Type B pancreatic cell (in vitro differentiated cells): Measurements from ENCODE around the gene JCHAIN. TPM values are rescaled to one million over a fixed set of nuclear protein-coding genes. Genes with fewer than 3 reads are reported as not detected.
"Not testable (repeated sequence)": the region's sequence is repeated elsewhere in the genome, so short reads cannot be mapped to it uniquely, and the experiment has no call there.

Source experiments
- DNase-seq: peaks from one replicate; pipeline ENCODE4 v3.0.0; 2021; ENCODE audit warnings: mixed read lengths; ENCODE audit not compliant: unreplicated experiment; ENCODE audit errors: extremely low spot score
- H3K27ac Mint-ChIP-seq: 2 replicates; pipeline ENCODE4 v1.8.0; 2021; ENCODE audit warnings: mild to moderate bottlenecking, mixed read lengths
- H3K27me3 Mint-ChIP-seq: 2 replicates; pipeline ENCODE4 v1.8.0; 2021; ENCODE audit warnings: mixed read lengths
- H3K36me3 Mint-ChIP-seq: 2 replicates; pipeline ENCODE4 v1.8.0; 2021; ENCODE audit warnings: mixed read lengths
- H3K4me1 Mint-ChIP-seq: one replicate; pipeline ENCODE4 v1.8.0; 2021; ENCODE audit warnings: mixed read lengths; ENCODE audit not compliant: unreplicated experiment
- H3K4me3 Mint-ChIP-seq: 2 replicates; pipeline ENCODE4 v1.8.0; 2021; ENCODE audit warnings: mild to moderate bottlenecking, mixed read lengths
- H3K9me3 Mint-ChIP-seq: 2 replicates; pipeline ENCODE4 v1.8.0; 2021; ENCODE audit warnings: mixed read lengths
- CTCF ChIP-seq: fragments of 200-600 bp; sonication (generic); conservative IDR thresholded peaks from 2 replicates; pipeline ENCODE4 v1.5.0; 2021; ENCODE audit warnings: antibody characterized with exemption, mild to moderate bottlenecking
- total RNA-seq: library from RNA; stranded (reverse); gene quantifications from 2 replicates; pipeline ENCODE4 v1.2.1, GENCODE V29; 2021; ENCODE audit warnings: low replicate concordance

JCHAIN gene
- total RNA-seq, 1 donor from 2014 or later = not detected

GRCh38 chr4:70674731-70675130 lies 8.4 kb upstream of the JCHAIN start:
- no peak for TF ChIP-seq CTCF
- no peaks in the 10 kb centered on the region for H3K36me3 Mint-ChIP-seq
- H3K27me3 Mint-ChIP-seq = peaks cover 22% of the 10 kb centered on the region
- no peaks in the 10 kb centered on the region for H3K9me3 Mint-ChIP-seq
- no peak overlapping the region for H3K27ac Mint-ChIP-seq
- H3K4me1 Mint-ChIP-seq = no peaks in the 10 kb centered on the region
- DNase-seq = no peak
- H3K4me3 Mint-ChIP-seq = no peak overlapping the region

DNA sequence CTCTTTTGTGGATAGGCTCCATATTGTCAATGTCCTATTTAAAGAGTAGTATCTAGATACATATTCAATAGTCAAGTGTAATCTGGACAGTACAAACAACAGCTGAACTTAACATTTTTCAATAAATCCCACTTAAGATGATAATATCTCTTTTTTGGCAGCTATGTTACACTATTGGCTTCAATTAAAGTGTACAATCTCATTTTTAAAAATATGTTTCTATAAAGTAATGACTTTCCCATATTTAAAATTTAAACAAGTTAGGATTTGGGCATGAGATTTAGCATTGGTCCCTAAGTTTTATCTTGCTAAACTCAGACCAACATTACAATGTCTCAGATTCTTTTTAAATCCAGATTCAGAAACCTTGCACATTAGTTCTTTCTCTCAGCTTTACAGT lies 7.9 kb upstream of the JCHAIN start:
- TF ChIP-seq CTCF = no peak
- Mint-ChIP-seq H3K36me3 (no peaks in the 10 kb centered on the region), H3K4me3 (no peak overlapping the region), H3K9me3 (no peaks in the 10 kb centered on the region), H3K27ac (no peak overlapping the region), H3K4me1 (no peaks in the 10 kb centered on the region), H3K27me3 (peaks cover 19% of the 10 kb centered on the region)
- DNase-seq = no peak

- no peak for TF ChIP-seq CTCF
- Mint-ChIP-seq H3K27me3 (peaks cover 19% of the 10 kb centered on the region), H3K4me1 (no peaks in the 10 kb centered on the region), H3K4me3 (no peak overlapping the region), H3K9me3 (no peaks in the 10 kb centered on the region), H3K27ac (no peak overlapping the region), H3K36me3 (no peaks in the 10 kb centered on the region)
- DNase-seq = no peak
These were observed 4.8 kb upstream of the JCHAIN start for GRCh38 chr4:70671091-70671490.

DNA sequence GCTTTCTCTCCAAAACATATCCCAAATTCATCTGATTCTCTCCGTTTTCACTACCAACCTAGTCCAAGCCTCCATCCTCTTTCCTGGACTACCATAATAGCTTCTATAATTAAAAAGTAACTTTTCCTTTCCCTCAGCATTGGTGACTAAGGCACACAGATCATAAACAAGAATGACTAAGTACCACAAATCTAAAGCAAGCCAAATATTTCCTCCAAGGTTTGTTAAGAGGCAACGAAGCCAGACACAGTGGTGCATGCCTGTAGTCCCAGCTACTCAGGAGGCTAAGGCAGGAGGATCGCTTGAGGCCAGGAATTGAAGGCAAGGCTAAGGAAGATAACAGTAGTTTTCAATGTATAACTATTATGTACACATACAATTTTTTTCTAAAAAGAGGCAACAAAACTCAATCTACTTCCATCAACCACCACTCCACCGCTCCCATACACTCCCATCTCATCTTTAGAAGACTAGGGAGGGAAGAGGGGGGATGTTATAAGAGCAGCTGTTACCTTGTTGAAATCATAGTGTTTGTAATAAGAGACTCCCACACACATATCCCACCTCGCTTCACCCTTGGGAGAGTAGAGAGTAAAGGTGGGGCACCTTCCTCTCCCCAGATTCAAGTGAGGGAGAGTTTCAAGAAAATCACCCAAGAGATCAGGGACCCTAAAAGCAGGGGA lies 4.2 kb upstream of the JCHAIN start:
- Mint-ChIP-seq H3K4me1 (no peaks in the 10 kb centered on the region), H3K27me3 (peaks cover 19% of the 10 kb centered on the region)

DNA sequence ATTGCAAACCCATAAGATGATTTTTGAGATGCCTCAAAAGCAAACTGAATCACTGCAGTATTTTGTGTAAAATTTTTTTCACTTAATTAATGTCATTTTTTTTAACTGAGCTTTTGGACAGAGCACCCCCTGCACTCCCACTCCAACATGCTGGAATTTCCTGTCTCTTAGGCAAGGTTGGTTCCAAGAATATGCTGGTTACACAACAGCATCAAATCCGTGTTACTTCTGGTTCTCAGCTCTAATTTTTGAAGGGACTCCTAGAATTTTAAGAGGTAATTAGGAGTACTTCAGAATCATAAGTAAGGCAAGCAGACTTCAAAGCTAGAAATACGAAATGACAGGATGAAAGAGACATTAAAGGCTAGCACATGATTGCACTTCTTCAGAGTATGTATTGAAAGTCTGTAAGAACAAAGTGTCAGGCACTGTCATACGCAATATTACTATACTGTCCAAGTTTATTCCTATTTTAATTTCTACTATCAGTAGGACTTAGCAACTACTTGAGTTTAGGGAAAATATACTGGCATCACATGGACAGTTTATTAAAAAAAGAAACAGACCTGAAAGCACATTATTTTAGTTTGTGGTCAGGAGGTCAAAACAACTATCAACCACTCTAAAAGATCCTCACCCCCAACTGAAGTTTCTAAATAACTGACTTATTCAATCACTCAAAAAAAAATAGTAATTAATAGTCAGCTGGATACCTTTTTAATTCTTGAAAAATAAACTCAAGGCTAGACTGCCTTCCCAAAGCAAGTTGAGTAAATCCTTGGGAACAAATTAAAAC lies 1.6 kb upstream of the JCHAIN start:
- no peaks in the 10 kb centered on the region for H3K9me3 Mint-ChIP-seq
- no peaks in the 10 kb centered on the region for H3K36me3 Mint-ChIP-seq
- H3K27me3 Mint-ChIP-seq = peaks cover 15% of the 10 kb centered on the region
- H3K4me1 Mint-ChIP-seq = no peaks in the 10 kb centered on the region
- no peak for DNase-seq
- TF ChIP-seq CTCF = no peak
- no peak overlapping the region for H3K27ac Mint-ChIP-seq
- no peak overlapping the region for H3K4me3 Mint-ChIP-seq

More for the DNA sequence above, 4.2 kb upstream of the JCHAIN start:
- H3K27ac Mint-ChIP-seq = no peak overlapping the region
- TF ChIP-seq CTCF = no peak
- DNase-seq = no peak
- H3K4me3 Mint-ChIP-seq = no peak overlapping the region
- no peaks in the 10 kb centered on the region for H3K36me3 Mint-ChIP-seq
- no peaks in the 10 kb centered on the region for H3K9me3 Mint-ChIP-seq

- not testable (repeated sequence) for H3K27me3 Mint-ChIP-seq, H3K36me3 Mint-ChIP-seq, H3K27ac Mint-ChIP-seq, H3K4me1 Mint-ChIP-seq, H3K9me3 Mint-ChIP-seq, H3K4me3 Mint-ChIP-seq, DNase-seq
These were observed 4.9 kb downstream of the JCHAIN start for GRCh38 chr4:70661309-70661922.
